Measurements from ENCODE around the gene C1orf232. TPM values are rescaled to one million over a fixed set of nuclear protein-coding genes. Genes with fewer than 3 reads are reported as not detected.

C1orf232 gene
- total and polyA plus RNA-seq, 2 donors (not counting 3 experiments of a cell fraction or from before 2014, with no cell fraction given) = not detected

DNA sequence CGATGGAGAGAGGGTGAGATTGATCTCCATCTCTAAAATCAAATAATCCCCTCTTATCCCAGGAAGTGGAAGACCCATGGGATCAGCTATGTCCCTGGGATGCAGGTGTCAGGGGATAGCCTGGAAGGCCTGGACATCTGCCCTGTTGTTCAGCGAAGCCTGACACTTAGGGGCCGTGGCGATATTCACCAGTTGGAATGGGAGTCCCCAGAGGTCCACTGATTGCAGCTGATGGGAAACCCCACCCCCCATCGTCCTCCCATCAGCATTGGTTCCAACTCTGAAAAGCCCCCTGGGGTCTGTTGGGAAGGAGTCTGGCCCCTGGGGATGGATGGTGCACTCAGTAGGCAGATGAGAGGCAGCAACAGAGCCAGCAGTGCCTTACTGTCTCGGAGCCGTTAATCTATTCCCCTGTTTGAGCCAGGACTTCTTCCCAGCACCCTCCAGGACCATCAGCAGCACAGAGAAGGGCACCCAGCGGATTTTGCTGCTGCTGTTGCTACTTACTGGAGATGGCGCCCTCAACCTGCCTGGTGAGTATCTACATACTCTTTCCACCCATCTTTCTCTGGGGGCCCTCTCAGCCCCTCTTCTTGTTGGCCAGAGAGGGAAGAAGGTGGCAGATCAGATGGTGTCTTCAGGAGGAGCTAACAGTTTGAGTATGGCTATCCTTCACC lies 35.0 kb upstream of the C1orf232 start:
- H3K4me2 ChIP-seq (ENCODE audit: insufficient read depth, low read length) = no peak overlapping the region
- H3K36me3 ChIP-seq (ENCODE audit: control insufficient read depth in 2 of 2, extremely low read depth in 1 of 2, insufficient read depth in 2 of 2, low read length in 2 of 2) = no peaks in the 10 kb centered on the region
- no peak for FAIRE-seq
- H3K27ac ChIP-seq (ENCODE audit: insufficient read depth, low read depth, low read length) = no peak overlapping the region
- intact Hi-C loops (cut with micrococcal nuclease) = no loop called here
- dilution Hi-C loops (cut with MboI; ENCODE audit: extremely low pct_ligation_motif_present, low sequenced_read_pairs) = no loop called here
- no peaks in the 10 kb centered on the region for H3K9me3 ChIP-seq (replicated peaks; ENCODE audit: control insufficient read depth, insufficient read depth, low read length)
- H2AFZ ChIP-seq (ENCODE audit: low read depth, low read length) = no peak overlapping the region
- DNase-seq (ENCODE audit: low read depth, low spot score) = no peak
- H3K27me3 ChIP-seq (ENCODE audit: control insufficient read depth in 2 of 2, insufficient read depth in 2 of 2, low read length in 2 of 2) = peaks cover 0 to 9% of the 10 kb centered on the region in 2 experiments
- BruUV-seq (replicated peaks) = no TSS peak
- TF ChIP-seq POLR2AphosphoS5 (IDR thresholded peaks at IDR 0.05; ENCODE audit: insufficient read depth, low read depth, low read length) (no peak), EZH2 (IDR thresholded peaks at IDR 0.05; ENCODE audit: borderline replicate concordance, low read depth, low read length, severe bottlenecking) (no peak), JUN (IDR thresholded peaks at IDR 0.05; ENCODE audit: borderline replicate concordance, insufficient read depth, insufficient read length, low read depth) (no peak), MYC (IDR thresholded peaks at IDR 0.05; ENCODE audit: low read depth, low read length) (no peak)
- POLR2A ChIA-PET = no interaction called here
- no peaks in the 10 kb centered on the region for H3K79me2 ChIP-seq (ENCODE audit: control insufficient read depth, insufficient read depth, low read length)
- H3K4me1 ChIP-seq (ENCODE audit: control insufficient read depth, extremely low read depth, insufficient read depth, low read length) = no peaks in the 10 kb centered on the region
- H3K9me1 ChIP-seq (replicated peaks; ENCODE audit: control insufficient read depth, extremely low read depth, insufficient read depth, low read length) = no peaks in the 10 kb centered on the region
- H4K20me1 ChIP-seq (replicated peaks; ENCODE audit: control insufficient read depth, extremely low read depth, insufficient read depth, low read length) = no peaks in the 10 kb centered on the region
- no peak overlapping the region for H3K9ac ChIP-seq (replicated peaks; ENCODE audit: extremely low read depth, insufficient read depth, low read length)
- no peak overlapping the region for H3K4me3 ChIP-seq (replicated peaks in 1 of 3; ENCODE audit: insufficient read depth in 1 of 3, low read depth in 1 of 3, low read length in 3 of 3)
- CTCF ChIA-PET = interaction anchor here (1.4 to 1.7 kb wide), 2 partner anchors 30 to 118 kb away, joined by 3 to 6 read pairs; no protein-coding TSS in a partner anchor

- FAIRE-seq = no peak
- no peak overlapping the region for H2AFZ ChIP-seq (ENCODE audit: low read depth, low read length)
- H4K20me1 ChIP-seq (replicated peaks; ENCODE audit: control insufficient read depth, extremely low read depth, insufficient read depth, low read length) = no peaks in the 10 kb centered on the region
- no peak for TF ChIP-seq MYC (IDR thresholded peaks at IDR 0.05; ENCODE audit: low read depth, low read length)
- TF ChIP-seq POLR2AphosphoS5 (IDR thresholded peaks at IDR 0.05; ENCODE audit: insufficient read depth, low read depth, low read length) = no peak
- no peak for TF ChIP-seq CTCF (IDR thresholded peaks at IDR 0.05; ENCODE audit: extremely low read depth in 1 of 2, insufficient read depth in 1 of 2, low read depth in 1 of 2, low read length in 2 of 2)
- no peak for TF ChIP-seq EZH2 (IDR thresholded peaks at IDR 0.05; ENCODE audit: borderline replicate concordance, low read depth, low read length, severe bottlenecking)
- TF ChIP-seq JUN (IDR thresholded peaks at IDR 0.05; ENCODE audit: borderline replicate concordance, insufficient read depth, insufficient read length, low read depth) = no peak
- TF ChIP-seq POLR2A (IDR thresholded peaks at IDR 0.05; ENCODE audit: low read depth, low read length) = no peak
- no peak for TF ChIP-seq FOS (IDR thresholded peaks at IDR 0.05; ENCODE audit: borderline replicate concordance, insufficient read depth, low read length)
- no peak for TF ChIP-seq MAX (IDR thresholded peaks at IDR 0.05; ENCODE audit: insufficient read depth, insufficient read length)
- TF ChIP-seq GATA2 (IDR thresholded peaks at IDR 0.05; ENCODE audit: insufficient read depth, insufficient read length, low read depth, low read length) = no peak
- no peaks in the 10 kb centered on the region for H3K9me1 ChIP-seq (replicated peaks; ENCODE audit: control insufficient read depth, extremely low read depth, insufficient read depth, low read length)
- BruUV-seq (replicated peaks) = no TSS peak
- no peak overlapping the region for H3K4me2 ChIP-seq (ENCODE audit: insufficient read depth, low read length)
- ChIA-PET POLR2A (no interaction called here), CTCF (interaction anchor here (1.1 kb wide), 1 partner anchor 30 kb away, joined by 3 read pairs; no protein-coding TSS in a partner anchor)
- peaks cover 0 to 7% of the 10 kb centered on the region in 2 experiments for H3K27me3 ChIP-seq (ENCODE audit: control insufficient read depth in 2 of 2, insufficient read depth in 2 of 2, low read length in 2 of 2)
- dilution Hi-C loops (cut with MboI; ENCODE audit: extremely low pct_ligation_motif_present, low sequenced_read_pairs) = no loop called here
- no peak for DNase-seq (ENCODE audit: low read depth, low spot score)
- no peaks in the 10 kb centered on the region for H3K79me2 ChIP-seq (ENCODE audit: control insufficient read depth, insufficient read depth, low read length)
- no peaks in the 10 kb centered on the region for H3K9me3 ChIP-seq (replicated peaks; ENCODE audit: control insufficient read depth, insufficient read depth, low read length)
- no peak overlapping the region for H3K4me3 ChIP-seq (replicated peaks in 1 of 3; ENCODE audit: insufficient read depth in 1 of 3, low read depth in 1 of 3, low read length in 3 of 3)
- H3K4me1 ChIP-seq (ENCODE audit: control insufficient read depth, extremely low read depth, insufficient read depth, low read length) = no peaks in the 10 kb centered on the region
- intact Hi-C loops (cut with micrococcal nuclease) = no loop called here
- no peak overlapping the region for H3K27ac ChIP-seq (ENCODE audit: insufficient read depth, low read depth, low read length)
- no peaks in the 10 kb centered on the region for H3K36me3 ChIP-seq (ENCODE audit: control insufficient read depth in 2 of 2, extremely low read depth in 1 of 2, insufficient read depth in 2 of 2, low read length in 2 of 2)
- H3K9ac ChIP-seq (replicated peaks; ENCODE audit: extremely low read depth, insufficient read depth, low read length) = no peak overlapping the region
Measured at GRCh38 chr1:26200413-26200812, 31.6 kb upstream of the C1orf232 start.
